Colonic mucosa (tissue), 4 donors: ENCODE data around the gene MDFIC2. TPM values are rescaled to one million over a fixed set of nuclear protein-coding genes. Genes with fewer than 3 reads are reported as not detected.

Experiments
- DNase-seq: peaks from one replicate; pipeline ENCODE4 v3.0.0-alpha.2; 2020
- H3K27ac ChIP-seq: fragments of 200-600 bp; one replicate; pipeline ENCODE4 v1.8.0; 2021
- H3K27me3 ChIP-seq: fragments of 200-600 bp; one replicate; pipeline ENCODE4 v1.8.0; 2021
- H3K36me3 ChIP-seq: fragments of 200-600 bp; one replicate; pipeline ENCODE4 v1.8.0; 2021
- H3K4me1 ChIP-seq: fragments of 200-600 bp; one replicate; pipeline ENCODE4 v1.8.0; 2021; ENCODE audit warnings: mild to moderate bottlenecking
- H3K4me3 ChIP-seq: fragments of 200-600 bp; one replicate; pipeline ENCODE4 v1.8.0; 2021
- H3K9ac ChIP-seq, 2 donors: one replicate each; pipeline ENCODE4 v1.7.0; 2013; ENCODE audit warnings: control low read depth in 2 of 2, low read depth in 2 of 2, low read length in 2 of 2
- H3K9me3 ChIP-seq: fragments of 200-600 bp; one replicate; pipeline ENCODE4 v1.8.0; 2021
- intact Hi-C: fragments of 100-400 bp; cut with DNase I; formaldehyde crosslinking; loops from one replicate; pipeline ENCODE4 v1.14.1; 2022
- total RNA-seq, 2 donors: library from RNA; stranded (reverse); fragmentation: NEBNext Ultra II Directional in 1 of 2; extraction: Animal tissue kit (Norgen Biotek cat#: 25700) in 1 of 2; gene quantifications; one replicate each; pipeline ENCODE4 v1.2.1, GENCODE V29; 2021
- TF ChIP-seq, protein P1 (sequence below): fragments of 200-600 bp; IDR thresholded peaks from one replicate; pipeline ENCODE4 v1.8.0; 2022; ENCODE audit warnings: antibody characterized with exemption, mild to moderate bottlenecking
- donor health status: healthy.
- donor health status: DM: no; HTN: no; CAD: no.
- donor health status: DM: no; HTN: no; CAD: no.

The MDFIC2 gene
- total RNA-seq, 2 donors from 2014 or later, result not detected

DNA sequence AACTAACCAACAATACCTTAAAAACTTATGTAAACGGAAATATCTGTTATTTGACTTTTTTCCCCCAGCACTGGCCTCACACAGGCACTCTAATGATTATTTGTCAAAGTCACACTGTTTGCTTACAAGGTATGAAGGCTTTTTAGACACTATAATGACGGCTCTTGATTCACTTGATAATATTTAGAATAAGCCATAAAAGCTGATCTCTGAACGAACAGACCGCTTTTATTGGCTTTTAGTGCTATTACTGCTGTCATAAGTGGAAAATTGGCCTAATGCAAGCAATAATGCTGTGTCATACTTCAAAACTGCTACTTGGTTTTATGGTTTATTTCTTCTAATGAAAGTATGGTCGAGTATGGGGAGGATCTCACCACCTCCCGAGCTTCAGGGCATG, 35.1 kb downstream of the MDFIC2 start:
- no peak overlapping the region for H3K27ac ChIP-seq

GRCh38 chr3:70276901-70277300, 35.5 kb downstream of the MDFIC2 start:
- Histone ChIP-seq H3K9ac (no peak overlapping the region), H3K27ac (no peak overlapping the region), H3K36me3 (no peaks in the 10 kb centered on the region), H3K4me1 (no peaks in the 10 kb centered on the region), H3K9me3 (no peaks in the 10 kb centered on the region), H3K4me3 (no peak overlapping the region), H3K27me3 (no peaks in the 10 kb centered on the region)
- intact Hi-C loops, result no loop called here
- no peak for DNase-seq
- TF ChIP-seq, protein P1, sequence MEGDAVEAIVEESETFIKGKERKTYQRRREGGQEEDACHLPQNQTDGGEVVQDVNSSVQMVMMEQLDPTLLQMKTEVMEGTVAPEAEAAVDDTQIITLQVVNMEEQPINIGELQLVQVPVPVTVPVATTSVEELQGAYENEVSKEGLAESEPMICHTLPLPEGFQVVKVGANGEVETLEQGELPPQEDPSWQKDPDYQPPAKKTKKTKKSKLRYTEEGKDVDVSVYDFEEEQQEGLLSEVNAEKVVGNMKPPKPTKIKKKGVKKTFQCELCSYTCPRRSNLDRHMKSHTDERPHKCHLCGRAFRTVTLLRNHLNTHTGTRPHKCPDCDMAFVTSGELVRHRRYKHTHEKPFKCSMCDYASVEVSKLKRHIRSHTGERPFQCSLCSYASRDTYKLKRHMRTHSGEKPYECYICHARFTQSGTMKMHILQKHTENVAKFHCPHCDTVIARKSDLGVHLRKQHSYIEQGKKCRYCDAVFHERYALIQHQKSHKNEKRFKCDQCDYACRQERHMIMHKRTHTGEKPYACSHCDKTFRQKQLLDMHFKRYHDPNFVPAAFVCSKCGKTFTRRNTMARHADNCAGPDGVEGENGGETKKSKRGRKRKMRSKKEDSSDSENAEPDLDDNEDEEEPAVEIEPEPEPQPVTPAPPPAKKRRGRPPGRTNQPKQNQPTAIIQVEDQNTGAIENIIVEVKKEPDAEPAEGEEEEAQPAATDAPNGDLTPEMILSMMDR, result no peak

More for the DNA sequence above, 35.1 kb downstream of the MDFIC2 start:
- Histone ChIP-seq H3K9ac (no peak overlapping the region), H3K9me3 (no peaks in the 10 kb centered on the region), H3K27me3 (no peaks in the 10 kb centered on the region), H3K4me3 (no peak overlapping the region), H3K36me3 (no peaks in the 10 kb centered on the region), H3K4me1 (no peaks in the 10 kb centered on the region)
- TF ChIP-seq, protein P1, result no peak
- intact Hi-C loops, result no loop called here
- DNase-seq, result no peak

- no peaks in the 10 kb centered on the region for H3K36me3 ChIP-seq
- H3K27me3 ChIP-seq, result no peaks in the 10 kb centered on the region
- no peak overlapping the region for H3K4me3 ChIP-seq
- H3K27ac ChIP-seq, result no peak overlapping the region
- no peaks in the 10 kb centered on the region for H3K4me1 ChIP-seq
- TF ChIP-seq, protein P1, result no peak
- no peaks in the 10 kb centered on the region for H3K9me3 ChIP-seq
- intact Hi-C loops, result no loop called here
- H3K9ac ChIP-seq, result no peak overlapping the region
- no peak for DNase-seq
These were observed 38.9 kb downstream of the MDFIC2 start for GRCh38 chr3:70273492-70273891.

- no peak overlapping the region for H3K4me3 ChIP-seq
- no peaks in the 10 kb centered on the region for H3K9me3 ChIP-seq
- no peak for DNase-seq
- H3K36me3 ChIP-seq, result no peaks in the 10 kb centered on the region
- H3K9ac ChIP-seq, result no peak overlapping the region
- no peaks in the 10 kb centered on the region for H3K27me3 ChIP-seq
- H3K4me1 ChIP-seq, result no peaks in the 10 kb centered on the region
- TF ChIP-seq, protein P1, result no peak
- no peak overlapping the region for H3K27ac ChIP-seq
- intact Hi-C loops, result no loop called here
These were observed 39.6 kb downstream of the MDFIC2 start for GRCh38 chr3:70272798-70273197.

- H3K36me3 ChIP-seq, result no peaks in the 10 kb centered on the region
- no peaks in the 10 kb centered on the region for H3K9me3 ChIP-seq
- no peaks in the 10 kb centered on the region for H3K27me3 ChIP-seq
- H3K4me3 ChIP-seq, result no peak overlapping the region
- no peak overlapping the region for H3K9ac ChIP-seq
- TF ChIP-seq, protein P1, result no peak
- peak; percentile 64 for DNase-seq
- H3K4me1 ChIP-seq, result no peaks in the 10 kb centered on the region
- intact Hi-C loops, result no loop called here
- no peak overlapping the region for H3K27ac ChIP-seq
These were observed 48.2 kb downstream of the MDFIC2 start for GRCh38 chr3:70264122-70264780.
